ENCODE results near the gene TBCK. TPM values are rescaled to one million over a fixed set of nuclear protein-coding genes. Genes with fewer than 3 reads are reported as not detected.
A peak's percentile ranks its signal among the peaks of the same experiment; 100 is the strongest.

Gene TBCK
- total RNA-seq = 14.6 and 27.1 TPM in 2 replicates

GRCh38 chr4:106315968-106316772 lies at the start of gene TBCK, which contains the start of gene AIMP1:
Gene TBCK (minus strand): TSS chr4:106316209. CDS start chr4:106308960, 7,249 bp downstream.
Gene AIMP1 (plus strand): TSS chr4:106316550. CDS start chr4:106325010, 8,460 bp downstream.
- peak; percentile 93 to 96 for DNase-seq (ENCODE audit: low read depth in 2 of 2)

- peak; percentile 69 to 93 for DNase-seq (ENCODE audit: low read depth in 2 of 2)
Observed at GRCh38 chr4:106365613-106366012, 49.6 kb upstream of the TBCK start.

DNA sequence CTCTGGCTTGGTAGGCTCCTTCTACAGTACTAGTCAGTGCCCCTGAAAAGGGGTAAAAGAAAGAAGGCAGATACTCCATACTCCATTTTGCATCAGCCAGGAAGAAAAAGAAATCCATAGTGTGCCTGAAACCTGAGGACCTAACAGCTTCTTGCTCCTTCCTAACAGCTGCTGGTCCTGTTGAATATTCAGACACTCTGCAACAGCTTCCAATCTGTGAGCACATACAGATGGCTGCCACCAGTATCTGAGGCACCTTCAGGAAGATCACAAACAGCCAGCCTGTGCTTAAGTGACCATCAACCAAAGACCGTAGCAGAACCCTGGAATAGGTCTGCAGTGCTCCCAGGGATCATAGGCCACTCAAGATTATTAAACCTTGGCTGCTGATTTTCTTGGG lies 48.3 kb upstream of the TBCK start:
- no peak for DNase-seq (ENCODE audit: low read depth in 2 of 2)

DNA sequence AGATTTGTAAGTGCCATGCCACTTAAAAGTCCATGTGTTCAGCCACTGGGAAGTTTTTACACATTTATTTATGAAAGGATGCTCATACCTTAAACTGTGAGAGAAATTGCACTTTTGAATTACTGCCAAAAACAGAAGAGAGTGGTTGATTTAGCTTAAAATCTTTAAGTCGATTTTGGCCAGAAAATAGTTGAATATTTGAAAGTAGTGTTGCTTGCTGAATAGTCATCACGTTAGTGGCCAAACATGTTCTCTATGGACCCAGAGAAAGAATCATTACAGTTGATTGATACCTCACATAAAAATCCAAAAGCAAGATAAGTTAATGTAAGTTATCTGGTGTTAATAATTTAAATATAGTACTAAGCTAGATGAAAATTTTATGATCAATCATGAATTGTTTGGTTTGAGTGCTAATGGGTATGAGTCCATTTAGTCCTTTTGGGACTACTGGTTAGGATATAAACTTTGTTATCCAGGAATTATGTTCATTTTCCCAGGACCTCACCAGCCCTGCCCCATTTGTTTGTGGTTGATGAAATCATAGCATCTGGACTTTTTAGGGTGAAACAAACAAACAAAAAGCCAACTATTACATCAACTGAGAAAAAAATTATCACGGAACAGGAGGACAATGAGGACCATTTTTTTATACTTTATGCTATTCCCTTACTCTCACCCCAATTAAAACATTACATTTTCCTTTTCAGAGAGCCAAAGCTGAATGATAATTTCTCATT lies 46.2 kb upstream of the TBCK start:
- no peak for DNase-seq (ENCODE audit: low read depth in 2 of 2)

- no peak for DNase-seq (ENCODE audit: low read depth in 2 of 2)
Observed at GRCh38 chr4:106358899-106359298, 42.9 kb upstream of the TBCK start.

DNA sequence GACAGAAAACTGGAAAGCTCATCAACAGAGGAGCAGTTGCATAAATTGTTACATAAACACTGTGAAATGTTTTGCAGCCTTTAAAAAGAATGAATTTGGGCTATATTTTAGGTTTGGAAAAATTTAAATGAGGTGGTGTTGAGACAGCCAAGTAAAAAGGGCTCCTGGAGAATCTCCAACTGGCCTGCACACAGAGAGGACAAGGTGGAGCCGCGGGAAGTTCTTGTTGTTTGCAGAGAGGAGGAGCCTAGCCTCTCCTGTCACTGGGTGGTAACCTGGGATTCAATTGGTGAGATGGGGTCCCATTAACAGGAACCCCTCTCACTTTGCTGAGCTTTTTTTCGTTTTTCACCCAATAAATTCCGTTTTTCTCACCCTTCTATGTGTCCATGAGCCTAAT lies 39.2 kb upstream of the TBCK start:
- no peak for DNase-seq (ENCODE audit: low read depth in 2 of 2)

DNA sequence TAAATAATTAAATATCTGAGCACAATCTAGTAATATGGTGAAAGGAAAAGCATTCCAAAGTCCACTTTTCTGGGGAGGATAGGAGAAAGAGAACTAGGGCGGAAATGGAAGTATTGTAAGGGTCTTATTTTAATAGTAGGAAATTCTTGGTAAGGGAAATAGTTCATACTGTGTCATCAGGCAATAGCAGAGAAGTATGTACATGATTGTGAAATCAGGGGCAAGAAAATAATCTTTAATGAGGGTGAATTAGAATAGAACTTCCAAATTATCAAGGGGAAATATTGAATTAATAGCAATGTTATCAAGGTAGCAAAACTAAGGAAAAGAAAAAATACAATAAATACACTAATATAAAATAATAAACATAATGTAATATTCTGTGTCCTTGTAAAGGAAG lies 37.8 kb upstream of the TBCK start:
- DNase-seq (ENCODE audit: low read depth in 2 of 2) = no peak

DNA sequence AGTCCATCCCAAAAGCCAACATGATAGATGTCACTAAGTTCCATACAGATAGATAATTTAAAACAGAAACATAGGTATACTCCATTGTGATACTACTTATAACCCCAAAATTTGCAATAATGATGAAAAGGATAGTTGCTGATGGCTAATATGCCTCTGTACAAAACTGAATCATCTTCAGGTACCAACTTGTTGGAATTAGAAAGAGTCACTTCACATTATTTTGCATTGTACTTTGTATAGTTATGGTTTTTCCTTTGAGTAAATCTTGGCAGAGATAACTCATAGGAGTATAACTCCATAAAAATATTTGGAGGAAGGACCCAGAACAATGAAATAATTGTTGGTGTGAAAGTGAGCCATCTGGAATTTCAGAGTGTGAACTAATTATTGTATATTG lies 35.0 kb upstream of the TBCK start:
- DNase-seq (ENCODE audit: low read depth in 2 of 2) = no peak

GRCh38 chr4:106347167-106347566 lies 31.2 kb upstream of the TBCK start:
- DNase-seq (ENCODE audit: low read depth in 2 of 2) = no peak

DNA sequence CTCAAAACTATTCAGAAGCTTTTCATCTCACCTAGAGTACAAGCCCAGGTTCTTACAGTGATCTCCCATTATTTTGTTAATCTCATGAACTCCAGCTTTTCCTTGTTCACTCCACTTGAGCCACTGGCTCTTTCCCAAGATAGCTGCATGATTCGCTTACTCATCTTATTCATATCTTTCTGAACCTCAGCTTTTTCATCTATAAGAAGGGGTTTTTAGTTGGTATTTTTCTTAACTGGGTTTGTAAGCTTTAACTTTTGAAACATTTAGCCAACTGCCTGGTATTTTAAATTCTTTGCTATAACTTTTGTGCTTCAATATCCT lies 28.6 kb upstream of the TBCK start:
- DNase-seq (ENCODE audit: low read depth in 2 of 2) = no peak

- DNase-seq (ENCODE audit: low read depth in 2 of 2) = no peak
Observed at GRCh38 chr4:106343865-106344646, 28.0 kb upstream of the TBCK start.

DNA sequence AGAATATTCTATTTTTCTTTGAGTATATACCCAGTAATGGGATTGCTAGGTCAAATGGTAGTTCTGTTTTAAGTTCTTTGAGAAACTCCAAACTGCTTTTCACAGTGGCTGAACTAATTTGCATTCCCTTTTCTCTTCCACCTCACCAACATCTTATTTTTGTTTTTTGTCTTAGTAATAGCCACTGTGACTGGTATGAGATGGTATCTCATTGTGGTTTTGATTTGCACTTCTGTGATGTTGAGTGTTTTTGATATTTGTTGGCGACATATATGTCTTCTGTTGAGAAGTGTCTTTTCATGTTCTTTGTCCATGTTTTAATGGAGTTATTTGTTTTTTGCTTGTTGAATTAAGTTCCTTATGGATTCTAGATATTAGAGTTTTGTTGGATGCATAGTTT lies 24.8 kb upstream of the TBCK start:
- no peak for DNase-seq (ENCODE audit: low read depth in 2 of 2)

DNA sequence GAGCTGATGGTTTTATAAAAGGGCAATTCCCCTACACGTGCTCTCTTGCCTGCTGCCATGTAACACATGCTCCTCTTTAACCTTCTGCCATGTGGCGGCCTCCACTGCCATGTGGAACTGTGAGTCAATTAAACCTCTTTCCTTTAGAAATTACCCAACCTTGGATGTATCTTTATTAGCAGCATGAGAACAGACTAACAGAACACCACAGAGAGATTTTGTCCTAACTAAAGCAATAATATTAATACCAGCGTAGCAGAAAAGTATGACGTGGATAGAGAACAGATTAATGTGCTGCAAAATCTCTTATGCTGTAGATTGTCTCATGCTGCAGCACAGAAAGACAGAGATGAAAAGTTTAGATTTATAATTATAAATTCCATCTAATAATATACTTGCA lies 23.4 kb upstream of the TBCK start:
- no peak for DNase-seq (ENCODE audit: low read depth in 2 of 2)

- DNase-seq (ENCODE audit: low read depth in 2 of 2) = no peak
Observed at GRCh38 chr4:106338671-106339070, 22.7 kb upstream of the TBCK start.

DNA sequence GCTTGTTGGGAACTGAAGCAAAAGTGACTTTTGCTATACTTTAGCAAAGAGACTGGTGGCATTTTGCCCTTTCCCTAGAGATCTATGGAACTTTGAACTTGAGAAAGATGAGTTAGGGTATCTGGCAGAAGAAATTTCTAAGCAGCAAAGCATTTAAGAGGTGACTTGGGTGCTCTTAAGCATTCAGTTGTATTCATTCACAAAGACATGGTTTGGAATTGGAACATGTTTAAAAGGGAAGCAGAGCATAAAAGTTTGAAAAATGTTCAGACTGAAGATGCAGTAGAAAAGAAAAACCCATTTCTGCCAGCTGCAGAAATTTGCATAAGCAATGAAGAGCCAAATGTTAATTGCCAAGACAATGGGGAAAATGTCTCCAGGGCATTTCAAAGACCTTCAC lies 21.9 kb upstream of the TBCK start:
- no peak for DNase-seq (ENCODE audit: low read depth in 2 of 2)

- DNase-seq (ENCODE audit: low read depth in 2 of 2) = no peak
Observed at GRCh38 chr4:106336618-106337017, 20.6 kb upstream of the TBCK start.

GRCh38 chr4:106334741-106335470 lies 18.9 kb upstream of the TBCK start:
- no peak for DNase-seq (ENCODE audit: low read depth in 2 of 2)

DNA sequence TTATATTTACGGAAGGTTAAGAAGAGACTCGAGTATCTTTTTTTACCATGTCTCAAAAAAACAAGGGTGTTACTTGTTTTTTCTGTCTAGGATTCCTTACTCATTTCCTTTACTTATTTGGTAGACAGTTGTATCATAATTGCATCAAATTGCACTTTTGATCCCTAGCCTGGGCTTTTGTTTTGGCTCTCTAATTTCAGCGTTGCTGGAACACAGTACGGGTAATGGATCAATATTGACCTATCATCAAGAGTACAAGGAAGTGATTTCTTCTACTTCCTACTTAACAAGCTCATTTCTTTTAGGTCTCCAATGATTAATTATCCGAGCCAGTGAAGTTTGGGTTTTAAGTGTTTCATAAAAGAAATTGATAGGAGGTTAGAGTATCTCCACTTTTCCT lies 17.2 kb upstream of the TBCK start:
- DNase-seq (ENCODE audit: low read depth in 2 of 2) = peak in 1 of 2 donors; percentile 48

GRCh38 chr4:106329041-106329618 lies 13.1 kb upstream of the TBCK start:
- peak; percentile 34 to 54 for DNase-seq (ENCODE audit: low read depth in 2 of 2)

DNA sequence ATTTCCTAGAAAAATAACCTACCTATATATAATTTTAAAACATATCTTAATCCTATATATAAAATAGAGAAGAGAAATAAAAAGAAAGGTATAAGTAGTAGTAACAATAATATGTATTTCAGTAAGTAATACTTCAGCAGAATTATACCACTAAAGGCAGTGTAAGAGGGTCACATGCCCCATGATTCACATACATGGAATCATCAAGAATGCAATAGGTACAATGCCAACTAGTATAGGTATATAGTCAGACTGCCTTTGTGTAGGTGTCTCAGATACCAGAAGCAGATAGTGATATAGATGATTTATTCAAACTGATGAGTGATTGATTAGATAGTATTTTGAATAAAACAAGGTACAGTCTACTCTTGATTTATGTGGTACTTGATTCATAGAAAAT lies 9.8 kb upstream of the TBCK start:
- DNase-seq (ENCODE audit: low read depth in 2 of 2) = peak in 1 of 2 donors; percentile 37

GRCh38 chr4:106323119-106323518 lies 7.1 kb upstream of the TBCK start:
- no peak for DNase-seq (ENCODE audit: low read depth in 2 of 2)
